Measurements from ENCODE around the gene RUFY3. TPM values are rescaled to one million over a fixed set of nuclear protein-coding genes. Genes with fewer than 3 reads are reported as not detected.
"Not testable (repeated sequence)": the region's sequence is repeated elsewhere in the genome, so short reads cannot be mapped to it uniquely, and the experiment has no call there.

Gene RUFY3
- total RNA-seq, 1 donor from 2014 or later = 74.9 TPM

- H3K36me3 Mint-ChIP-seq; H3K27me3 Mint-ChIP-seq; H3K27ac Mint-ChIP-seq; DNase-seq (ENCODE audit: extremely low spot score, unreplicated experiment); H3K9me3 Mint-ChIP-seq; H3K4me3 Mint-ChIP-seq: not testable (repeated sequence)
- TF ChIP-seq CTCF (conservative IDR thresholded peaks at IDR 0.05) = peak; percentile 61
- peaks cover 19% of the 10 kb centered on the region for H3K4me1 Mint-ChIP-seq (ENCODE audit: unreplicated experiment)
Observed at GRCh38 chr4:70735915-70736314, 14.2 kb downstream of the RUFY3 start.

GRCh38 chr4:70737006-70737405, 15.2 kb downstream of the RUFY3 start:
- DNase-seq (ENCODE audit: extremely low spot score, unreplicated experiment) = no peak
- no peak overlapping the region for H3K27ac Mint-ChIP-seq
- no peak for TF ChIP-seq CTCF (conservative IDR thresholded peaks at IDR 0.05)
- H3K36me3 Mint-ChIP-seq = peaks cover 2% of the 10 kb centered on the region
- H3K4me3 Mint-ChIP-seq = no peak overlapping the region
- no peaks in the 10 kb centered on the region for H3K9me3 Mint-ChIP-seq
- peaks cover 26% of the 10 kb centered on the region for H3K4me1 Mint-ChIP-seq (ENCODE audit: unreplicated experiment)
- no peaks in the 10 kb centered on the region for H3K27me3 Mint-ChIP-seq

GRCh38 chr4:70737409-70737808, 15.6 kb downstream of the RUFY3 start:
- H3K27me3 Mint-ChIP-seq = no peaks in the 10 kb centered on the region
- no peak for TF ChIP-seq CTCF (conservative IDR thresholded peaks at IDR 0.05)
- no peak overlapping the region for H3K27ac Mint-ChIP-seq
- H3K4me3 Mint-ChIP-seq = no peak overlapping the region
- no peaks in the 10 kb centered on the region for H3K9me3 Mint-ChIP-seq
- H3K4me1 Mint-ChIP-seq (ENCODE audit: unreplicated experiment) = peaks cover 30% of the 10 kb centered on the region
- DNase-seq (ENCODE audit: extremely low spot score, unreplicated experiment) = no peak
- H3K36me3 Mint-ChIP-seq = no peaks in the 10 kb centered on the region

- DNase-seq (ENCODE audit: extremely low spot score, unreplicated experiment) = no peak
- Mint-ChIP-seq H3K4me1 (ENCODE audit: unreplicated experiment) (peaks cover 25% of the 10 kb centered on the region), H3K27ac (peak overlapping the region; percentile 29), H3K4me3 (no peak overlapping the region), H3K36me3 (no peaks in the 10 kb centered on the region), H3K27me3 (no peaks in the 10 kb centered on the region), H3K9me3 (no peaks in the 10 kb centered on the region)
- no peak for TF ChIP-seq CTCF (conservative IDR thresholded peaks at IDR 0.05)
Observed at GRCh38 chr4:70739496-70740337, 18.0 kb downstream of the RUFY3 start.

GRCh38 chr4:70741867-70742658, 20.3 kb downstream of the RUFY3 start:
- H3K36me3 Mint-ChIP-seq = no peaks in the 10 kb centered on the region
- no peak overlapping the region for H3K4me3 Mint-ChIP-seq
- H3K27me3 Mint-ChIP-seq = no peaks in the 10 kb centered on the region
- H3K27ac Mint-ChIP-seq = no peak overlapping the region
- no peak for TF ChIP-seq CTCF (conservative IDR thresholded peaks at IDR 0.05)
- no peaks in the 10 kb centered on the region for H3K9me3 Mint-ChIP-seq
- DNase-seq (ENCODE audit: extremely low spot score, unreplicated experiment) = no peak
- H3K4me1 Mint-ChIP-seq (ENCODE audit: unreplicated experiment) = peaks cover 19% of the 10 kb centered on the region

Data from type B pancreatic cell (in vitro differentiated cells).